H1 (cell line): ENCODE results near the gene EXOG. TPM values are rescaled to one million over a fixed set of nuclear protein-coding genes. Genes with fewer than 3 reads are reported as not detected.
A peak's percentile ranks its signal among the peaks of the same experiment; 100 is the strongest.

Source experiments
- CTCF ChIA-PET: fragments of 300-600 bp; sonication (Branson Sonifier 250); formaldehyde crosslinking; loops from one replicate; lab custom pipeline; 2021; ENCODE audit not compliant: partially characterized antibody; lab: Charles Lee
- POLR2A ChIA-PET: fragments of 300-600 bp; sonication (Branson Sonifier 250); formaldehyde crosslinking; loops from one replicate; lab custom pipeline; 2021; ENCODE audit warnings: inconsistent platforms; ENCODE audit not compliant: partially characterized antibody; lab: Charles Lee
- DNase-seq, 2 experiments: peaks; one replicate each; pipeline versions ENCODE4 v3.0.0 to v3.0.0-alpha.2; 2010 to 2022; ENCODE audit warnings: low spot score in 2 of 2, low read depth in 1 of 2, mixed read lengths in 1 of 2
- FAIRE-seq: peaks from 2 replicates; lab custom pipeline; 2011; peaks lifted over from hg19 to GRCh38; lab: Jason Lieb, UNC
- H2AFZ ChIP-seq: 2 replicates; pipeline ENCODE4 v1.8.1; 2012; ENCODE audit warnings: low read length, inconsistent platforms
- H2AK5ac ChIP-seq: 2 replicates; pipeline ENCODE4 v1.6.1; 2013; ENCODE audit warnings: low read depth, low read length
- H2BK120ac ChIP-seq: replicated peaks from 2 replicates; pipeline ENCODE3; 2013; ENCODE audit warnings: low read depth, low read length, inconsistent platforms
- H2BK12ac ChIP-seq: 2 replicates; pipeline ENCODE4 v1.6.1; 2013; ENCODE audit warnings: low read depth, low read length
- H2BK15ac ChIP-seq: 2 replicates; pipeline ENCODE4 v1.6.1; 2013; ENCODE audit warnings: low read length
- H2BK20ac ChIP-seq: 2 replicates; pipeline ENCODE4 v1.6.1; 2013; ENCODE audit warnings: low read length
- H2BK5ac ChIP-seq: 2 replicates; pipeline ENCODE4 v1.6.1; 2013; ENCODE audit warnings: low read depth, low read length
- H3K14ac ChIP-seq: 2 replicates; pipeline ENCODE4 v1.6.1; 2013; ENCODE audit warnings: inconsistent platforms; ENCODE audit not compliant: insufficient read length
- H3K18ac ChIP-seq: 2 replicates; pipeline ENCODE4 v1.6.1; 2013; ENCODE audit warnings: low read length; ENCODE audit errors: extremely low read depth
- H3K23ac ChIP-seq: 2 replicates; pipeline ENCODE4 v1.6.1; 2013; ENCODE audit warnings: inconsistent platforms; ENCODE audit not compliant: insufficient read length
- H3K23me2 ChIP-seq: 2 replicates; pipeline ENCODE4 v1.6.1; 2013; ENCODE audit warnings: low read depth, low read length
- H3K27ac ChIP-seq: 2 replicates; pipeline ENCODE4 v1.6.1; 2011; ENCODE audit warnings: low read depth, low read length, inconsistent platforms
- H3K27me3 ChIP-seq, 4 experiments: replicated peaks in 1 of 4; 1 replicate in 1 of 4; 2 replicates in 3 of 4; pipeline versions ENCODE4 v1.6.1 to v1.8.1; 2011 to 2013; ENCODE audit warnings: low read length in 3 of 4, mild to moderate bottlenecking in 3 of 4, inconsistent platforms in 2 of 4, mixed read lengths in 2 of 4, moderate library complexity in 1 of 4; ENCODE audit not compliant: control insufficient read depth in 3 of 4, insufficient read depth in 3 of 4; ENCODE audit errors: extremely low read depth in 1 of 4
- H3K36me3 ChIP-seq, 4 experiments: 2 replicates each; pipeline versions ENCODE4 v1.6.1 to v1.8.1; 2011 to 2013; ENCODE audit warnings: mild to moderate bottlenecking in 4 of 4, low read length in 3 of 4, moderate library complexity in 2 of 4, control low read depth in 1 of 4, inconsistent platforms in 1 of 4; ENCODE audit not compliant: insufficient read depth in 4 of 4, control insufficient read depth in 2 of 4
- H3K4ac ChIP-seq: replicated peaks from 2 replicates; pipeline ENCODE3; 2013; ENCODE audit warnings: low read length, low read depth, mixed read lengths, inconsistent platforms; ENCODE audit not compliant: insufficient read length
- H3K4me1 ChIP-seq, 4 experiments: replicated peaks in 1 of 4; 1 replicate in 1 of 4; 2 replicates in 3 of 4; pipeline versions ENCODE4 v1.6.1 to v1.8.1; 2011 to 2013; ENCODE audit warnings: low read length in 3 of 4, inconsistent platforms in 2 of 4, mixed read lengths in 1 of 4; ENCODE audit not compliant: insufficient read depth in 4 of 4, control insufficient read depth in 3 of 4
- H3K4me2 ChIP-seq, 2 experiments: 2 replicates each; pipeline versions ENCODE4 v1.6.1 to v1.8.1; 2011 to 2013; ENCODE audit warnings: low read depth in 2 of 2, low read length in 2 of 2, control low read depth in 1 of 2, inconsistent platforms in 1 of 2, mild to moderate bottlenecking in 1 of 2; ENCODE audit not compliant: insufficient read depth in 1 of 2
- H3K4me3 ChIP-seq, 4 experiments: fragments of 200-600, 300-600 bp in 1 of 4; sonication (generic), shearing (Covaris generic), sonication (Bioruptor Twin) in 1 of 4; 2 replicates each; pipeline versions ENCODE4 v1.5.1 to v1.8.1; 2011 to 2016; ENCODE audit warnings: low read length in 4 of 4, low read depth in 3 of 4, control low read depth in 2 of 4, inconsistent platforms in 2 of 4, mild to moderate bottlenecking in 2 of 4, mixed read lengths in 1 of 4, moderate library complexity in 1 of 4; ENCODE audit not compliant: insufficient read depth in 2 of 4; ENCODE audit errors: extremely low read depth in 1 of 4
- H3K56ac ChIP-seq: replicated peaks from 2 replicates; pipeline ENCODE3; 2013; ENCODE audit warnings: low read depth, mild to moderate bottlenecking, mixed read lengths, low read length, inconsistent platforms; ENCODE audit not compliant: insufficient read length
- H3K79me1 ChIP-seq: 2 replicates; pipeline ENCODE4 v1.6.1; 2013; ENCODE audit warnings: low read depth, low read length, control low read depth
- H3K79me2 ChIP-seq, 2 experiments: 2 replicates each; pipeline versions ENCODE4 v1.6.1 to v1.8.1; 2012 to 2013; ENCODE audit warnings: low read length in 2 of 2, mild to moderate bottlenecking in 2 of 2, inconsistent platforms in 1 of 2; ENCODE audit not compliant: insufficient read depth in 2 of 2, control insufficient read depth in 1 of 2
- H3K9ac ChIP-seq, 4 experiments: replicated peaks in 1 of 4; 1 replicate in 1 of 4; 2 replicates in 3 of 4; pipeline versions ENCODE4 v1.6.1 to v1.8.1; 2011 to 2013; ENCODE audit warnings: low read depth in 3 of 4, low read length in 3 of 4, control low read depth in 2 of 4, mild to moderate bottlenecking in 2 of 4, moderate library complexity in 2 of 4, inconsistent platforms in 1 of 4; ENCODE audit errors: extremely low read depth in 1 of 4
- H3K9me3 ChIP-seq, 2 experiments: 2 replicates each; pipeline versions ENCODE4 v1.6.1 to v1.8.1; 2012 to 2013; ENCODE audit warnings: mild to moderate bottlenecking in 2 of 2, moderate library complexity in 2 of 2, control low read depth in 1 of 2, inconsistent platforms in 1 of 2, low read depth in 1 of 2, low read length in 1 of 2, mixed read lengths in 1 of 2; ENCODE audit not compliant: insufficient read depth in 2 of 2
- H4K20me1 ChIP-seq, 2 experiments: replicated peaks in 1 of 2; 2 replicates each; pipeline versions ENCODE3 to v1.8.1; 2011 to 2013; ENCODE audit warnings: inconsistent platforms in 2 of 2, low read length in 2 of 2, mild to moderate bottlenecking in 1 of 2; ENCODE audit not compliant: insufficient read depth in 2 of 2, control insufficient read depth in 1 of 2
- H4K5ac ChIP-seq: 2 replicates; pipeline ENCODE4 v1.6.1; 2013; ENCODE audit warnings: low read length, low read depth, mixed read lengths, inconsistent platforms; ENCODE audit not compliant: insufficient read length
- H4K8ac ChIP-seq: 2 replicates; pipeline ENCODE4 v1.8.0; 2013; ENCODE audit warnings: mild to moderate bottlenecking, moderate library complexity, low read length, inconsistent platforms; ENCODE audit not compliant: insufficient read depth; ENCODE audit errors: extremely low read depth
- H4K91ac ChIP-seq: replicated peaks from 2 replicates; pipeline ENCODE3; 2013; ENCODE audit warnings: low read length, mixed read lengths, inconsistent platforms; ENCODE audit not compliant: insufficient read length
- CEBPB ChIP-seq: IDR thresholded peaks from 2 replicates; pipeline ENCODE4 v1.6.1; 2012; ENCODE audit warnings: low read depth, low read length
- E2F6 ChIP-seq: IDR thresholded peaks from 2 replicates; pipeline ENCODE4 v1.6.1; 2012; ENCODE audit warnings: inconsistent platforms
- WGBS, 2 experiments: shearing (Covaris generic) in 1 of 2; methylation state at CpG; one replicate each; pipeline versions ENCODE4 v1.1.6 to v1.1.7; 2013 to 2015; ENCODE audit warnings: low lambda C conversion rate in 2 of 2, mixed read lengths in 2 of 2, inconsistent platforms in 1 of 2, low coverage in 1 of 2, missing lambda C conversion rate in 1 of 2; ENCODE audit not compliant: insufficient replicate concordance in 2 of 2, insufficient coverage in 1 of 2, insufficient read length in 1 of 2; ENCODE audit errors: extremely low coverage in 1 of 2, missing lambda C conversion rate in 1 of 2; 5-methylcytosine and 5-hydroxymethylcytosine counted together
- polyA plus RNA-seq, 7 experiments: library from polyadenylated mRNA; depleted of rRNA in 3 of 7; stranded (reverse) in 5 of 7; unstranded in 2 of 7; fragments of >200 nt in 5 of 7; fragments of 200-250 nt in 2 of 7; gene quantifications; 1 replicate in 5 of 7; 2 replicates in 1 of 7; 4 replicates in 1 of 7; pipeline versions ENCODE4 v1.2.1 to v1.2.3, GENCODE V29; 2011 to 2013; ENCODE audit warnings: missing spikeins in 2 of 7, mixed read lengths in 2 of 7
- small RNA-seq: library from polyadenylated mRNA; stranded (forward); fragments of <200 nt; extraction: miRNeasy Mini kit (QIAGEN cat#:217004); gene quantifications from one replicate; pipeline ENCODE3, GENCODE V24; 2013; ENCODE audit not compliant: insufficient read depth
- total RNA-seq: library from RNA; stranded (reverse); fragmentation: NEBNext Ultra II Directional; extraction: Animal tissue kit (Norgen Biotek cat#: 25700); gene quantifications from 2 replicates; pipeline ENCODE4 v1.2.1, GENCODE V29; 2021

EXOG gene
- total and polyA plus RNA-seq, 2 of the 8 experiments (the other 6 are each of a cell fraction or from before 2014, with no cell fraction given): 7.2 to 12.9 TPM

DNA sequence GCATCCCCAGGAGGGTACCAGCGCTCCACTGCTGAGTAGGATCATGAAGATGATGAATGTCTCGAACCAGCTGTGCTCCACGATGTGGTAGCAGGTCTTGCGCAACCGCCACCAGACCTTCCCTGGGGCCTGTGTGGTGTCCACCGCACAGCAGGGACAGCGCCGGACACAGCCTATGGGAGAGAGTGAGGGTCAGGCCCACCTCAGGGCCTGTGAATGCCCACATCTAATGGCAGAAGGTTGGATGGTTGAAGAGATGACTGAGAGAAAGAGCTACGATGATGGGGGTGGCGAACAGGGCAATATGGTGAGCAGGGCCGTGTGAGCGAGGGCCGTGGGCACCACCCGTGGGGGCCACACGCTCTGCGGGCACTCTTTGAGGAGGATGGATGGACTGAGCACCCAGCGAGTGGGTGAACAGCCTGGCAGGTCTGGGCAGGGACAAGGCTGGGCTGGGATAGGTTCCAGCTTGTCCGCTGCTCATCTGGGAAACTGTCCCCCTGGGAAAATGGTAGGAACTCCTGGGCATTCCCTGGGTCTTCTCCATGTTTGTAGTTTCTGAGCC is 79.2 kb downstream of the EXOG start:
- H3K56ac ChIP-seq: no peak overlapping the region
- no peak overlapping the region for H4K5ac ChIP-seq
- no peak overlapping the region for H2BK20ac ChIP-seq
- no peaks in the 10 kb centered on the region for H3K79me1 ChIP-seq
- H3K79me2 ChIP-seq: no peaks in the 10 kb centered on the region
- no peak overlapping the region for H3K9ac ChIP-seq
- H3K23me2 ChIP-seq: no peaks in the 10 kb centered on the region; the same call in 1 of the 2 replicates
- H3K4ac ChIP-seq: no peak overlapping the region
- H2BK120ac ChIP-seq: no peak overlapping the region
- no peak overlapping the region for H2BK15ac ChIP-seq
- CTCF ChIA-PET: interaction anchor here (1.0 to 4.6 kb wide), 6 partner anchors 14 to 80 kb away, joined by 3 to 15 read pairs (median 4); no protein-coding TSS in a partner anchor
- no peak overlapping the region for H2AK5ac ChIP-seq
- no peak overlapping the region for H3K4me2 ChIP-seq
- no peaks in the 10 kb centered on the region for H4K20me1 ChIP-seq
- no peaks in the 10 kb centered on the region for H3K36me3 ChIP-seq
- H2AFZ ChIP-seq: no peak overlapping the region
- H3K27ac ChIP-seq: no peak overlapping the region
- no peak for TF ChIP-seq E2F6
- TF ChIP-seq CEBPB: peak; percentile 80
- H4K8ac ChIP-seq: peak overlapping the region; percentile 51; the same call in 1 of the 2 replicates
- no peak overlapping the region for H2BK12ac ChIP-seq
- H3K4me3 ChIP-seq: no peak overlapping the region
- DNase-seq: no peak
- H3K9me3 ChIP-seq: no peaks in the 10 kb centered on the region
- no peak overlapping the region for H3K18ac ChIP-seq
- POLR2A ChIA-PET: no interaction called here
- H3K27me3 ChIP-seq: no peaks in the 10 kb centered on the region; a peak in 2 of 7 replicates
- whole genome bisulfite sequencing, 2 experiments: 90% methylated on average over 18 of the region's 18 CpGs; no CpG with 5 or more reads in 1 of the 2 experiments
- peaks cover 0 to 13% (median 0%) of the 10 kb centered on the region in 4 experiments; a peak in 2 of 7 replicates for H3K4me1 ChIP-seq
- no peak for FAIRE-seq
- H3K14ac ChIP-seq: no peak overlapping the region
- H3K23ac ChIP-seq: no peak overlapping the region
- no peak overlapping the region for H4K91ac ChIP-seq
- H2BK5ac ChIP-seq: no peak overlapping the region

Small RNA genes within 50 kb of the gene (small RNA-seq; reads per million reads assigned to genes)
- gene RF00019: not detected

Other genes with a start within 250 kb of the EXOG start
- gene SLC22A13, start 230.5 kb upstream of the EXOG start, total RNA-seq: 0.41 and 0.54 TPM in 2 replicates
- 0.05 and 0.06 TPM in 2 replicates for gene SLC22A13, start 230.5 kb upstream of the EXOG start, polyA plus RNA-seq (2011; rRNA removed)
- gene SLC22A14, start 214.0 kb upstream of the EXOG start, total RNA-seq: not detected in 2 replicates
- 0.03 and 0.05 TPM in 2 replicates for gene SLC22A14, start 214.0 kb upstream of the EXOG start, polyA plus RNA-seq (2011; rRNA removed)
- gene XYLB, start 149.6 kb upstream of the EXOG start, total RNA-seq: 5.3 and 5.5 TPM in 2 replicates
- gene XYLB, start 149.6 kb upstream of the EXOG start, polyA plus RNA-seq (2011; rRNA removed): 1.7 and 2.8 TPM in 2 replicates
- gene ACVR2B, start 42.5 kb upstream of the EXOG start, total RNA-seq: 99.9 and 109 TPM in 2 replicates
- 24.7 and 32.2 TPM in 2 replicates for gene ACVR2B, start 42.5 kb upstream of the EXOG start, polyA plus RNA-seq (2011; rRNA removed)
- gene SCN5A, start 153.3 kb downstream of the EXOG start, total RNA-seq: 11.4 and 16.5 TPM in 2 replicates
- gene SCN5A, start 153.3 kb downstream of the EXOG start, polyA plus RNA-seq (2011; rRNA removed): 4.8 and 6.8 TPM in 2 replicates